HG03039 (cell line): ENCODE results near the gene OLR1.
A peak's percentile ranks its signal among the peaks of the same experiment; 100 is the strongest.
"Not testable (repeated sequence)": the region's sequence is repeated elsewhere in the genome, so short reads cannot be mapped to it uniquely, and the experiment has no call there.

Source experiments
- ATAC-seq: cut with Tn5 transposase; IDR thresholded peaks from one replicate; pipeline ENCODE4 v1.9.1; 2021; ENCODE audit warnings: mild to moderate bottlenecking, moderate library complexity; ENCODE audit not compliant: unreplicated experiment

Gene OLR1

DNA sequence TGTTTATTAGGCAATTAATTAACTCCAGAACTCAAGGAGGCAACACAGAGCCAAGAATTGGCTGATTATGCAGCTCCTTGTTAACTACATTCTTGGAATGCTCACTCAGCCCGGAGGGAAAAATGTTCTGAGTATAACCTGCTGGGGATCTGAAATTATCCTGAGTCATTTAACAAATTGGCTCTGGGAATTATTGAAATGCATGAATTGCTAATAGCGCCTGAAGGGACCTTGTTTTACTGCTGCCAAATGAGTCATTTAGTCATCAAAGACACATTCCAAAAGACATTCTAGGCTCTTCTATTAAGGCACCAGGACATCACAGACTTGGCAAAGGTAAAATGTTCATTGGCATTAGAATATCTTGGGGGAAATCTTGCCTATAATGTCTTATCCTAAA lies 19.9 kb upstream of the OLR1 start:
- no peak for ATAC-seq

DNA sequence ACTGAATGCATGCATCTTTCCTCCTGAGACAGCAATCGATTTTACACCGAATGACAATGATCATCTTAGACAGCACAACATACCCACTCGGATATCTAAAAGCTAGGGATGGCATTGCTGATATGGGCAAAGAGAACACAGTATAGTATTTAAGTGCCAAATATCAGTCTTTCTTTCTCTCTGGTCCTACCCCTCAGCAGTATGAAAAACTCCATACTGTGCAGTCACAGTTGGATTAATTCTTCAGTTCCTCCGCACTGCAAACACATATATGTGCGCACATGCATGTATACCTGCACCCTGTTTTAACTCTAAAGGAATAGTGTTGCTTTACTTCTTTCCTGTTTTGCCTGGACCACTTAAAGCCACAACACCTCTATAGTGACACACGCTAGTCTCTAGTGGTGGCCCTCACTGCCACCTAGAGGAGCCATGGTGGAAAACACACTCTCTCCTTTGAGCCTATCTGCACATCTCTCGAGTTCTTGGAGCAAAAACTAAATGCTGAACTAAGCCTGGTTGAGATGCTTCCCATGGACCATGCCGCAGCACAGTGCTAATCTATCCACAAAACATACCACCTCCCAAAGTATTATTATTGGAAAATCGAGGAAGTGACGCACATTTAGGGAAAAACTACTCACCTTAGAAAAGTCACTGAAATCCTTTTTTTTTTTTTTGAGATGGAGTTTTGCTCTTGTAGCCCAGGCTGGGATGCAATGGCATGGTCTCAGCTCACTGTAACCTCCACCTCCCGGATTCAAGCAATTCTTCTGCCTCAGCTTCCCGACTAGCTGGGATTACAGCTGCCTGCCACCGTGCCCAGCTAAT lies 18.8 kb upstream of the OLR1 start:
- ATAC-seq: peak; percentile 93

DNA sequence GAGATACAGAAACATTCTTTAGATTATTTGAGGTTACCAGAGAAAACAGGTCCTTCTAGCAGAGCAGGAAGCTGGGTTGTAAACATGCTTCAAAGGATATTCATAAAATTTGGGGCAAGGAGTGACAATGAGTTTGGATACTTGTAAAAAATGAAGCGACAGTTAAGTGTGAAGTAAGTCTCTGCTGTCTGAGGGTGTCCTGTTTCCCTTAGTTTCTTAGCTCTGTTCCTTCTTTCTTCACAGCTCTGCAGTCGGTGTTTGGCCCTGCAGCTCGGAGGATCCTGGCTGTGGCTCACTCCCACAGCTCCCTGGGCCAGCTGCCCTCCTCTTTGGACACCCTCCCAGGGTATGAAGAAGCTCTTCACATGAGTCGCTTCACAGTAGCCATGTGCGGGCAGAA lies 17.7 kb upstream of the OLR1 start:
- ATAC-seq: no peak

DNA sequence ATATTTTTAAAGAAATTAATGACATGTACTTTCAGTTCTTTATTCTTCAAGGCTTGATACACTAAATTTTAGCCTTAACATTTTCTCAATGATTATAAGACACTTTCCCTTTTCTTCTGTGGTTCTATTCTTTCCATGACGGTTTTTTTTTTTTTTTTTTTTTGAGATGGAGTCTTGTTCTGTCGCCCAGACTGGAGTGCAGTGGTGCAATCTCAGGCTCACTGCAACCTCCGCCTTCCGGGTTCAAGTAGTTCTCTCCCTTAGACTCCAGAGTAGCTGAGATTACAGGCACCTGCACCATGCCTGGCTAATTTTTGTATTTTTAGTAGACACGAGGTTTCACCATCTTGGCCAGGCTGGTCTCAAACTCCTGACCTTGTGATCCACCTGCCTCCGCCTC lies 15.0 kb upstream of the OLR1 start:
- not testable (repeated sequence) for ATAC-seq

DNA sequence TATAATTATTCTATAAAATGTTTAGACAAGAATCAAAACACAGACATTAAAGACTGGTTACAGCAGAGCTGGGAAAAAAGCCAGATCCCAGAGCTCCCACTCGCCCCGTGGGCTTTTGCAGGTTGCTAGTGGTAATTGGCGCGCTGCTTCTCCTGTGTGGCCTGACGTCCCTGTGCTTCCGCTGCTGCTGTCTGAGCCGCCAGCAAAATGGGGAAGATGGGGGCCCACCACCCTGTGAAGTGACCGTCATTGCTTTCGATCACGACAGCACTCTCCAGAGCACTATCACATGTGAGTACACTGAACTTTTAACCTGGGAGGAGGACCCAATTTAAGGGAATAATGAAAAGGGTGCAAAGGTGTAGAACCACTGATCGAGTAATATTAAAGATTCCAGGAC lies 14.4 kb upstream of the OLR1 start:
- no peak for ATAC-seq

DNA sequence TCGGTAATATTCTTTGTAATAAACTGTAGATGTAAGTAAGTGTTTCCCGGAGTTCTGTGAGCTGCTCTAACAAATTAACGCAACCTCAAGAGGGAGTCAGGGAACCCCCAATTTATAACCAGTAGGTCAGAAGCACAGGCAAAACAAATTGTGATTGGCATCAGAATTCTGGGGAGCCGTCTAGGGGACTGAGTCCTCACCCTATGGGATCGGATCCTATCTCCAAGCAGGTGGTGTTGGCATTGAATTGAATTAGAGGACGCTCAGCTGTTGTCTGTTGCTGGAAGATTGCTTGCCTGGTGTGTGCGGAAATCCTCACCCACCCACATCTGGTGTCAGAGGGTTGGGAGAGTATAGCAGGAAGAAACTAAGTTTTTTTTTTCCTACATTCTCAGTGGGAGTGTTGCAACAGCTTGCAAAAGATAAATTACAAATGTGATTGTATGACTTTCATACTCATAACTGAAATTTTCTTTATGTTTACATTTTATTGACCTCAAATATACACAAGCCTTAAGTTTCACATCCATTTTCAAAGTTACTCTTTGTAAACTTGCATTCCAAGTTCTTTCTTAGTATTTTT lies 12.4 kb upstream of the OLR1 start:
- no peak for ATAC-seq

DNA sequence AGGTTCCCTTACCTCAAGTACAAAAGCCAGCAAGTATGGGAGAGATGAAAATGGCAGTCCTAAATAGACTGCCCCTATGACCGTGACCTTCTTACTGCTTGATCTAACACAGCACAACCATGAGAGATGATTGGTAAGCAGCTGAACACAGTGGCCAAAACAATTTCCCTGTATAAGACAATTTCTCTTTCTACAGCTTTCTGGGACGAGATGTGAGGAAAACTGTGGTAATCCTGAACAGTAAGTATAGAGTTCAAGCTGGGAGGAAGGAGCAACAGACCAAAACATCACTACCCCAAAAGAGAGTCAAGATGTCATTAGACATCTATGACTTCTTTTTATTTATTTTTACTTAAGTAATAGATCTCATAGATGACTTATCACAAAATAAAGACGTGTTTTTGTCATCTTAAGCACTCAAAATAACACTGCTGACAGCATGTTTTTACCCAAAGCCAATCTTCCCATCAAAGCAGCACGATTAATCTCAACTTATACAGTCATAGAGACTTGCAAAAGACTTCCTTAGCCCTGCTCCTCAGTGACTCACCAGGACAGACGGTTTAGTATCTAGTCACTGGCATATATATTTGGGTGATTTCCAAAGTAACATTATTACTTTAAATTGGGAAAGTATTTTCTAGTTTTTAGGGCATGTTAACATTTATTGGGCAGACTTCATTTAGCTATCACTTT lies 10.6 kb upstream of the OLR1 start:
- ATAC-seq: no peak

DNA sequence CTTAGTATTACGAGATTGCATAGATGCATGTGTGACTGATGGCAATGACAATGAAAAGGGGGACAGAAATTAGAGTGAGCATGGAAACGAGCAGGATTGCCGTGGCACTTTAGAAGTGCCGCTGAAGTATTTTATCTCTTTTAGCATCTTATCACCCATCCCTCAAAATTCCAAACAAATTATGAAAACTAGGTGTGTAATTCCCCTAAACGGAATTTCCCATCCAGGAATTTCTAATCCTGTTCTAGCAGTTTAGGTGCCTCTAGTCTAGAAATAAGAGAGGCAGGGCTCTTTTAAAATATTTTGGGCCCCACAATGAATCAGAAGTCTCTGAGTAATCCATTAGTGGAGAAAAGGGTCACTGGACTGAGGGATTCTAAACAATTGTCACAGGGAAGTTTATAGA lies 7.8 kb upstream of the OLR1 start:
- no peak for ATAC-seq

DNA sequence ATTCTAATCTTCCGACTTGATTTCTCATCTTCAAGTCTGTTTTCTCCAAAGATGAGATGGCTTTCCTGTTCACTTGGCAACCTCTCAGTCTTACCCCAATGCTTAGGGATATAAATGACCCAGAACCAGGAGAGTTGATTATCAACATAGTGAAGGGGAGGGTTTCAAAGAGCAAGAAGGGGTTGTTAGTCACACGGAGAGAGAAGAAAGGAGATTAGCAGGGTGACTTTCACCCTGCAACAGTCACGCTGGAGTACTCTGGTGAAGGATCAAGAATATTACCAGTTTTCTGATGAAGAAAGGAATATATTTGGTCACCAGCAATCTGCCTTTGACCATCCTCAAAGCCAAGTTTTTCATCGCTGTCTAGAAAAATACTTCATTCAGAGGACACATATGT lies 6.9 kb upstream of the OLR1 start, which contains the start of gene TMEM52B:
TSS of gene TMEM52B (plus strand) at position 212 of the 400 bp plus-strand sequence. CDS start 543 bp downstream, outside the sequence.
- no peak for ATAC-seq

DNA sequence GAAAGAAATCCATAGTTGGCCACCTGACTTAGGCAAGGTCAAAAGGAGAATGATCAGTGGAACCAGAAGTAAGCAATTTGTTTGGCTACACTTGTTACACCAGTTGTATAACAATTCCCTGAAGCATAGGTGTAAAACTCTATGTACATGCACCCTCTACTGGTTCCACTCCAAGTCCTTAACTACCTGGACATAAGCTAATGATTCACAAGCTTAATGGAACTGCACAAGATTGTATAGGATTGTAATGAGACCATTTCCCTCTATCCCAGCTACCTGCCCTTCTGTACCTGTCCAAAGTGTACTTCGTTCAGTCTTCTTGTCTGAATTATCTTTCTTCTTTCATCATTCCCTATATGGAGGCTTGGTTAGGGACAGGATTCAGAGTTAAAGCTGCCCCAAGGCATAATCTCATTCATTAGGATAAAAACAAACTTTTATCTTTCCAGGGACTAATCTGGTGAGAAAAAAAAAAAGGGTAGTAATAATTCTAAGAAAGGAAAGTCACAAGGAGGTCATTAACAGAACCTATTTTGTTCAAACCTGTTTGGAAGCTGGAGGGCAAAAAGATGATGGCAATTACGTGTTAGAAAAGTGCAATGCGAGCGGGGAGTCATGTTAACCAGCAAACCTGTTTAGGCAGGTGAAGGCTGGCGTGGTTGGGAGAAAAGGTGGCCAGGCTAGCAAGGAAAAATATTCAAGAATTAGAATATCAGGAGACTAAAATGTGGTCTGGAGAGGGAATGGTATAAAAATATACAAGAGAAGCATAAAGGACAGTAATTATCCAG lies 4.1 kb upstream of the OLR1 start:
- ATAC-seq: no peak

DNA sequence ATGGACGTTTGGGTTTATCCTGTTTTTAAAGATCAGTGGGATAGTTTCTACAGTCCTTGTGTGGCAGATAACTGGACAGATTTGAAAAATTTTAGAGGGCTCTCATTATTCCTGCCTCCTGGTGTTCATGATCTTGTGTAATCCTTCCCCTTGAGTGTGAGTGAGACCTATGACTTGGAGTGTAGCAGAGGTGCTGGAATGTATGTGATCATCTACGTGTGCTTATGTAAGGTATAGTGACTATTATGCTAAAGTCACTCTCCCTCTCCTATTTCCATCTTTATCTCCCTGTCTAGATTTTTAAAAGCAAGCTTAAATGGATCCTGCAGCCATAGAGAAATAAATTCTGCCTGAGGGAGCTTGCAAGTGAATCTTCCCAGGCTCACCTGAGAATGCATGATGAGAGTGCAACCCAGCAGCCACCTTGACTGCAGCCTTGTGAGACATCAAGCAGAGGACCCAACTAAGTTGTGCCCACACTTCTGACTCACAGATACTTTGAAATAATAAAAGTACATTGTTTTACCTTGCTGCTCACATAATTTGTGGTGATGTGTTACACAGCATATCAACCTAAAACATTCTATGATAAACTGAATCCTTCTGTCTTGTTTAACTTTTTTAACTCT lies 3.2 kb upstream of the OLR1 start:
- ATAC-seq: no peak

DNA sequence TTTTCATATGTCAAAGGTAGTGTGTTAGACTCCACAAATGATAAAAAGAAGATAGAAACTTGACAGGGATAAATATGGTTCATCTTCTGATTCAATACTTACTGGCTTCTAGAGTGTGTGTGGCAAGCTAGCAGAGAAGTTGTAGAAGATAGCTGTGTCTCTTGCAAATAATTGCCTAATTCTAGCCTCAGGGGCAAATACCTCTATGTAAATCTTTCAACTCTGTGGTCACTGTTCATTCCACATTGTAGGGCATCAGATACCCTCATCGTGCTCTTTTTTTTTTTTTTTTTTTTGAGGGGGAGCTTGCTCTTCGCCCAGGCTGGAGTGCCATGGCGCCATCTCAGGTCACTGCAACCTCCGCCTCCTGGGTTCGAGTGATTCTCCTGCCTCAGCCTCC lies 1.7 kb downstream of the OLR1 start:
- ATAC-seq: no peak

DNA sequence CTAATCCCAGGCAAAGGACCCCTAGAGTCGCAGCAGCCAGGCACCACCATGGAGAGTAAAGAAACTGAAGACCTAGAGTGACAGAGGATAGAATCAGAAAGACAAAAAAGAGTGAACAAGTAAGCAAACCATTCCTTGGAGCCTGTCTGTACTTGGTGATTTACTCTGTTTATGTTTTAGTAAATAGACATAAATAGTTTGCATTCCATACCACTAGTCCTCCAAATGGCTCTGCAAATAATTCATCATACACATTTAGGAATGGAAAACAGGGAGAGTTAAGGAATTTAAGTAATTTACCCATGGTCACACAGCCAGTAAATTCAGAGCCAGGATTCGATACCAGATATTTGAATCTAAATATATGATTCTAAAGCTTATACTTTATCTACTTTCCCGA lies 2.8 kb downstream of the OLR1 start:
- no peak for ATAC-seq

DNA sequence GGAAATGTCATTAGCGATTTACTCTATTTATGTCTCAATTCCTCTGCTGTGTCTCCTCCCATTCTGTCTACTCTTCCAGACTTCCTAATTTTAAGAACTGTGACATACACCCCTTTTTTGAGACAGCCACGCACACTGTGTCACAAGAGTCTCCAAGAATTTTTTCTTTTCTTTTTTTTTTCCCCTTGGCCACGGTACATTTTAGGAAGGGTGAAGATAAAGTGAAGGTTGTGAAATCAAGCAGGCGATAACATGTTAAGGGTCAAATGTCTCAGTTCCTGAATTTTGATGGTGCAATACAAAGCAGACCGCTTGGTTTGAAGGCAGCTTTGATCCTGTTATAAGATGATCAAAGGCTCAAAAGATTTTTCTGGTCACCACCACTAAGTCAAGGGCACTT lies 4.3 kb downstream of the OLR1 start:
- no peak for ATAC-seq

DNA sequence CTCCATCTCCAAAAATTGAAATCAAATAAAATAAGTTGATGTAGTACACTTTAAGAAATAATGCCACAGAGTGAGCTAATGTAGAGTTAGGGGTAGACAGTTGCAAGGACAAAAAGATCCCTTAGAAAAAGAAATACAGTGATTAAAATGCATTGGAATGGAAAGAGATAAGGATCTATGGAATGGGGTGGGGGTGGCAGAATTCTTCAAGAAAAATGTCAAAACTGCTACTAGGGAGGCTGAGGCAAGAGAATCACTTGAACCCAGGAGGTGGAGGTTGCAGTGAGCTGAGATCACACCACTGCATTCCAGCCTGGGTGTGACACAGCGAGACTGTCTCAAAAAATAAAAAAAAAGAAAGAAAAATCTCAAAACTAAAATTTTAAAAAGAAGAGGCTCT lies 6.5 kb downstream of the OLR1 start:
- ATAC-seq: no peak

DNA sequence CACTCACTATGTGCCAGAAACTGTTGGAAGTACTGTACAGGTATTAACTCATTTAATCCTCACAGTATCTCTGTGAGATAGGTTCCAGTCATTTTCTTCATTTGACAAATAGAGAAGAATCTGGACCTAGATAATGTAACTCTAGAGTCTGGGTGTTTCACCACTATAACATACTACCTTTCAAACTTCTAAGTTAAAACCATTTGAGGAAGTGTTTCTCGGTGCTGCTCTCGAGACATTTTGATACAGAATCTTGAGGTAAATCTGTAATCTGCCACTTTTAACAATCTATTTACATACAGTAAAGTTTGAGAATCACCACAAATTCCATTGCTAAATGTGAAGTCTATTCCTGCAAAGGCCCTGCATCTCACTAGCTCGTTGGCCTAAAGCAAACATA lies 8.8 kb downstream of the OLR1 start:
- ATAC-seq: no peak

DNA sequence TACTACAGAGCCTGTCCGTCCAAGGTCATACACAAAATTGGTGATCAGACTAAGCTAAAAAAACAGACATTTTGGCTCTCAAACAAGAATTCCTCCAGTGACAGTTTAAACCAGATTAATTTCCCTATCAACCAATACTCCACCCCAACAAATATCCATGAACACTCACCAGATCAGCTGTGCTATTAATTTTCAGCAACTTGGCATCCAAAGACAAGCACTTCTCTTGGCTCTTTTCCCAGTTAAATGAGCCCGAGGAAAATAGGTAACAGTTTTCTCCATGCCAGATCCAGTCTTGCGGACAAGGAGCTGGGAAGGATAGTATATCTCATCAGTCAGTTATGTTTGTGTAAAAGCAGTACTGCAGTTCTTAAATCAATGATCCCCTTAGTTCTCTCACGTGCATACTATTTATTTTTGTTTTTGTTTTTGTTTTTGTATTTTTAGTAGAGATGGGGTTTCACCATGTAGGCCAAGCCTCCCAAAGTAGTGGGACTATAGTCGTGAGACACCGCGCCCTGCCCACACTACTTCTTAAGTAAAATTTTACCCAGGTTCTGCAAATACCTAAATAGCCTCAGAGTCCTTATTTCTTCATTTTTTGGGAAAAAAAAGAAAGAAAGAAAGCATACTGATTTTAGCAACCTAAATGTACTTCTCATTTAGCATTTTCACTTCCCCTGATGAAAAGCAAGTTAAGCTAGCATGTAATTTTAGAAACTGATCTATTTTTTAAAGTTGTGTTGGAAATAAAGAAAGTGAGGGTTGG lies 11.1 kb downstream of the OLR1 start:
- ATAC-seq: no peak

DNA sequence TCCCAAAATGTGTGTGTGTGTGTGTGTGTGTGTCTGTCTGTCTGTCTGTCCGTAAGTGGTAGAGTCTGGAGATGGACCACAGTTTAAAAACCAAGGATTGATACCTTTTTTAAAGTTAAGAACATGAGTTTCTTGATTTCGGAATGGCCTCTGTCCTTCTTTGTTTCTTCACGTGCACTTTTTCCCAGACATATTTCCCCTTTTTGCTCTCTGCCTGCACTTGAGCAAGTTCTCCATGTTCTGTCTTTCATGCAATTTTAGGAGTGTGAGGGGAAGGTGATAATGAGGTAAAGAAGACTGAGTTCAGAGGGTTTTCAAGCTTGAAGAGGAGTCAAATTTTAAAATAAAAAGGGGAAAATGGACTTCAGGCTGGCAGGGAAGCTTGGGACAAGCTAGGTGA lies 12.7 kb downstream of the OLR1 start:
- ATAC-seq: no peak

DNA sequence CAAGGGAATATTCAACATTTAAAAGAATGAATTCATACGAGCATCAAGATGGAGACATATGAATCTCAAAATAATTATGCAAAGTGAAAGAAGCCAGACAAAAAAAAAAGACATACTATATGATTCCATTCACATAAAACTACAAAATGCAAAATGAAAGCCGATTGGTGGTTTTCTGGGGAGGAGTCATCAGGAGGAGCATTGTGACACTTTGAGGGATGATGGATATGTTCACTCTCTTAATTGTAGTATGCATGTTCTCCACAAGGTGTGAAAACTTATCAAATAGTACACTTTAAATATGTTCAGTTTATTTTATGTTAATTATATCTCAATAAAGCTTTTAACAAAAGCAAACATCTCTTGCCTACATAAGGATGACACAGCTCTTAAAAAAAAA lies 13.5 kb downstream of the OLR1 start:
- ATAC-seq: no peak

DNA sequence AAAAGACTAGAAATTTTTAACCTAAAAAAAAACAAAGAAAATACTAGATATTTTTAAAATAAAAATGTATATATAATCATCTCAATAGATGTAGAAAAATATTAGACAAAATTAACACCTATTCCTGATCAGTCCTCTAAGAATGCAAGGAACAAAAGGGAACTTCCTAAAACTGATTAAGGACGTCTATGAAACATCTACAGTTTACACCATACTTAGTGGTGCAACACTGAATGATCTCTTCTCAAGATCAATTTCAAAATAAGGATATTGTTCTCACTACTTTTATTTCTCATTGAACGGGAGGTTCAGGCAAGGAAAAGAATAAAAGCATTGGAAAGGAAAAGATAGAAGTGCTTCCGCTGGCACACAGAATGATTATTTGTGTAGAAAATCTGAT lies 16.0 kb downstream of the OLR1 start:
- ATAC-seq: no peak
